ENCODE results near the gene CCL7.

Gene CCL7

GRCh38 chr17:34246446-34246845 lies 23.6 kb upstream of the CCL7 start:
- no peak for DNase-seq

- no peak for DNase-seq
Observed at GRCh38 chr17:34246881-34247280, 23.1 kb upstream of the CCL7 start.

- no peak for DNase-seq
Observed at GRCh38 chr17:34248511-34249024, 21.5 kb upstream of the CCL7 start.

- no peak for DNase-seq
Observed at GRCh38 chr17:34249061-34249460, 21.0 kb upstream of the CCL7 start.

GRCh38 chr17:34249478-34249877 lies 20.5 kb upstream of the CCL7 start:
- no peak for DNase-seq

- no peak for DNase-seq
Observed at GRCh38 chr17:34251186-34251585, 18.8 kb upstream of the CCL7 start.

- DNase-seq, result peak in 2 of 58 donors; percentile 43 to 57
Observed at GRCh38 chr17:34252095-34252443, 18.0 kb upstream of the CCL7 start.

- peak in 56 of 58 donors; percentile 18 to 87 (median 61) for DNase-seq
Observed at GRCh38 chr17:34252444-34253138, 17.4 kb upstream of the CCL7 start.

GRCh38 chr17:34253139-34253525 lies 16.9 kb upstream of the CCL7 start:
- DNase-seq, result no peak

- peak in 1 of 58 donors; percentile 23 for DNase-seq
Observed at GRCh38 chr17:34254146-34254545, 15.9 kb upstream of the CCL7 start.

- DNase-seq, result peak in 33 of 58 donors; percentile 7 to 74 (median 36)
Observed at GRCh38 chr17:34254651-34255380, 15.2 kb upstream of the CCL7 start, which contains the start of gene CCL2. TSS of gene CCL2 (plus strand) at chr17:34255285. CDS start at chr17:34255350, 65 bp downstream.

GRCh38 chr17:34255381-34255732 lies 14.7 kb upstream of the CCL7 start:
- DNase-seq, result no peak

- no peak for DNase-seq
Observed at GRCh38 chr17:34255841-34256240, 14.2 kb upstream of the CCL7 start.

- DNase-seq, result no peak
Observed at GRCh38 chr17:34257299-34257985, 12.6 kb upstream of the CCL7 start.

GRCh38 chr17:34257986-34258326 lies 12.1 kb upstream of the CCL7 start:
- no peak for DNase-seq

GRCh38 chr17:34259146-34259545 lies 10.9 kb upstream of the CCL7 start:
- DNase-seq, result no peak

- no peak for DNase-seq
Observed at GRCh38 chr17:34260861-34261260, 9.2 kb upstream of the CCL7 start.

- no peak for DNase-seq
Observed at GRCh38 chr17:34261568-34262337, 8.3 kb upstream of the CCL7 start.

- DNase-seq, result no peak
Observed at GRCh38 chr17:34265711-34266110, 4.3 kb upstream of the CCL7 start.

- no peak for DNase-seq
Observed at GRCh38 chr17:34275881-34276280, 5.9 kb downstream of the CCL7 start.

GRCh38 chr17:34276826-34277225 lies 6.8 kb downstream of the CCL7 start:
- DNase-seq, result no peak

- DNase-seq, result no peak
Observed at GRCh38 chr17:34283571-34283970, 13.6 kb downstream of the CCL7 start.

Measured in anterior cingulate cortex (tissue), 58 donors.